Measurements from ENCODE around the gene CFAP100.

GRCh38 chr3:126481808-126482502 lies 87.2 kb downstream of the CFAP100 start:
- TF ChIP-seq CTCF (IDR thresholded peaks at IDR 0.05) = no peak
- TF ChIP-seq POLR2A (IDR thresholded peaks at IDR 0.05) = no peak
- TF ChIP-seq EP300 (IDR thresholded peaks at IDR 0.05) = no peak

All from tibial nerve (tissue), 4 donors.